OCI-LY1 (cell line): ENCODE results near the gene COPS2.

Experiments
- H2AFZ ChIP-seq: fragments of 200-600 bp; sonication (generic), shearing (Covaris generic); 2 replicates; pipeline ENCODE4 v1.6.0; 2014; ENCODE audit warnings: antibody characterized with exemption, mild to moderate bottlenecking, low read length
- H3F3A ChIP-seq: fragments of 200-600 bp; sonication (generic), shearing (Covaris generic); 2 replicates; pipeline ENCODE4 v1.6.0; 2014; ENCODE audit warnings: mild to moderate bottlenecking, antibody characterized with exemption, low read length, moderate library complexity; ENCODE audit not compliant: insufficient read depth
- H3K27ac ChIP-seq: fragments of 200-600 bp; sonication (generic); 2 replicates; pipeline ENCODE4 v1.5.1; 2014; ENCODE audit warnings: low read length, mixed run types, mild to moderate bottlenecking, low read depth; ENCODE audit not compliant: poor library complexity, severe bottlenecking
- H3K27me3 ChIP-seq: fragments of 200-600 bp; sonication (generic); 2 replicates; pipeline ENCODE4 v1.6.0; 2014; ENCODE audit warnings: antibody characterized with exemption, mild to moderate bottlenecking, low read length, moderate library complexity; ENCODE audit not compliant: insufficient read depth
- H3K36me3 ChIP-seq: fragments of 200-600 bp; sonication (generic); 2 replicates; pipeline ENCODE4 v1.6.1; 2014; ENCODE audit warnings: mild to moderate bottlenecking, antibody characterized with exemption, low read length, moderate library complexity, mixed read lengths; ENCODE audit not compliant: insufficient read depth
- H3K4me1 ChIP-seq: fragments of 200-600 bp; sonication (generic); 2 replicates; pipeline ENCODE4 v1.5.1; 2014; ENCODE audit warnings: mild to moderate bottlenecking, low read length, moderate library complexity; ENCODE audit not compliant: insufficient read depth, severe bottlenecking
- H3K4me2 ChIP-seq: fragments of 200-600 bp; sonication (generic), shearing (Covaris generic); 2 replicates; pipeline ENCODE4 v1.6.1; 2014; ENCODE audit warnings: low read length
- H3K4me3 ChIP-seq: fragments of 200-600 bp; sonication (generic); 2 replicates; pipeline ENCODE4 v1.5.1; 2014; ENCODE audit warnings: low read length, low read depth, mild to moderate bottlenecking, mixed read lengths; ENCODE audit not compliant: poor library complexity, severe bottlenecking
- H3K79me2 ChIP-seq: fragments of 200-600 bp; shearing (Covaris generic); 2 replicates; pipeline ENCODE4 v1.6.1; 2016; ENCODE audit warnings: mixed run types, low read length, mixed read lengths; ENCODE audit not compliant: insufficient read depth
- H3K9ac ChIP-seq: fragments of 200-600 bp; sonication (generic), shearing (Covaris generic); 2 replicates; pipeline ENCODE4 v1.6.1; 2014; ENCODE audit warnings: mild to moderate bottlenecking, low read length, mixed read lengths
- H3K9me2 ChIP-seq: fragments of 200-600 bp; sonication (generic), shearing (Covaris generic); 2 replicates; pipeline ENCODE4 v1.6.1; 2014; ENCODE audit warnings: low read depth, mild to moderate bottlenecking, low read length, mixed read lengths
- H3K9me3 ChIP-seq: fragments of 200-600 bp; shearing (Covaris generic); 2 replicates; pipeline ENCODE4 v1.6.1; 2014; ENCODE audit warnings: low read length, mixed read lengths
- H4K20me1 ChIP-seq: fragments of 200-600 bp; sonication (generic), shearing (Covaris generic); 2 replicates; pipeline ENCODE4 v1.6.0; 2016; ENCODE audit warnings: mild to moderate bottlenecking, low read length; ENCODE audit not compliant: insufficient read depth
- CTCF ChIP-seq: fragments of 200-600 bp; sonication (generic), shearing (Covaris generic); IDR thresholded peaks from 2 replicates; pipeline ENCODE4 v1.5.1; 2017; ENCODE audit warnings: mild to moderate bottlenecking, antibody characterized with exemption, low read length, moderate library complexity, mixed read lengths
- EZH2 ChIP-seq: fragments of 200-600 bp; sonication (generic), shearing (Covaris generic); IDR thresholded peaks from 2 replicates; pipeline ENCODE4 v1.8.0; 2017; ENCODE audit warnings: borderline replicate concordance, mixed run types, mild to moderate bottlenecking, antibody characterized with exemption, low read length, moderate library complexity, mixed read lengths

Gene COPS2

GRCh38 chr15:49116108-49116857 is 39.1 kb downstream of the COPS2 start:
- H3K9ac ChIP-seq, result no peak overlapping the region
- TF ChIP-seq EZH2 (no peak), CTCF (no peak)
- H3F3A ChIP-seq, result no peaks in the 10 kb centered on the region
- peaks cover 9% of the 10 kb centered on the region for H3K9me3 ChIP-seq
- H3K9me2 ChIP-seq, result no peaks in the 10 kb centered on the region
- H3K4me1 ChIP-seq, result no peaks in the 10 kb centered on the region
- H3K36me3 ChIP-seq, result peaks cover 46% of the 10 kb centered on the region
- no peaks in the 10 kb centered on the region for H3K79me2 ChIP-seq
- no peak overlapping the region for H3K27ac ChIP-seq
- no peak overlapping the region for H2AFZ ChIP-seq
- no peaks in the 10 kb centered on the region for H4K20me1 ChIP-seq
- no peaks in the 10 kb centered on the region for H3K27me3 ChIP-seq
- no peak overlapping the region for H3K4me2 ChIP-seq
- H3K4me3 ChIP-seq, result no peak overlapping the region

GRCh38 chr15:49115062-49115461 is 40.3 kb downstream of the COPS2 start:
- peaks cover 52% of the 10 kb centered on the region for H3K36me3 ChIP-seq
- TF ChIP-seq CTCF (no peak), EZH2 (no peak)
- no peaks in the 10 kb centered on the region for H4K20me1 ChIP-seq
- H3K9me2 ChIP-seq, result no peaks in the 10 kb centered on the region
- no peak overlapping the region for H3K27ac ChIP-seq
- peaks cover 9% of the 10 kb centered on the region for H3K9me3 ChIP-seq
- H3K4me3 ChIP-seq, result no peak overlapping the region
- H3F3A ChIP-seq, result no peaks in the 10 kb centered on the region
- no peaks in the 10 kb centered on the region for H3K4me1 ChIP-seq
- H3K79me2 ChIP-seq, result no peaks in the 10 kb centered on the region
- no peaks in the 10 kb centered on the region for H3K27me3 ChIP-seq
- no peak overlapping the region for H3K4me2 ChIP-seq
- H3K9ac ChIP-seq, result no peak overlapping the region
- no peak overlapping the region for H2AFZ ChIP-seq

- H3K27me3 ChIP-seq, result no peaks in the 10 kb centered on the region
- peaks cover 66% of the 10 kb centered on the region for H3K36me3 ChIP-seq
- H3K9ac ChIP-seq, result no peak overlapping the region
- H3K9me2 ChIP-seq, result no peaks in the 10 kb centered on the region
- H3K27ac ChIP-seq, result no peak overlapping the region
- no peak overlapping the region for H3K4me2 ChIP-seq
- H3K9me3 ChIP-seq, result peaks cover 9% of the 10 kb centered on the region
- TF ChIP-seq CTCF, result no peak
- TF ChIP-seq EZH2, result no peak
- no peaks in the 10 kb centered on the region for H3K4me1 ChIP-seq
- H2AFZ ChIP-seq, result no peak overlapping the region
- no peaks in the 10 kb centered on the region for H3K79me2 ChIP-seq
- H3K4me3 ChIP-seq, result no peak overlapping the region
- no peaks in the 10 kb centered on the region for H3F3A ChIP-seq
- H4K20me1 ChIP-seq, result no peaks in the 10 kb centered on the region
Measured at GRCh38 chr15:49110158-49110944, 45.0 kb downstream of the COPS2 start.
